Ecto neural progenitor cell (in vitro differentiated cells): Measurements from ENCODE around the gene PAX9.

Source experiments
- DNase-seq: peaks from one replicate; pipeline ENCODE4 v3.0.0-alpha.2; 2018; ENCODE audit warnings: low spot score

Gene PAX9

DNA sequence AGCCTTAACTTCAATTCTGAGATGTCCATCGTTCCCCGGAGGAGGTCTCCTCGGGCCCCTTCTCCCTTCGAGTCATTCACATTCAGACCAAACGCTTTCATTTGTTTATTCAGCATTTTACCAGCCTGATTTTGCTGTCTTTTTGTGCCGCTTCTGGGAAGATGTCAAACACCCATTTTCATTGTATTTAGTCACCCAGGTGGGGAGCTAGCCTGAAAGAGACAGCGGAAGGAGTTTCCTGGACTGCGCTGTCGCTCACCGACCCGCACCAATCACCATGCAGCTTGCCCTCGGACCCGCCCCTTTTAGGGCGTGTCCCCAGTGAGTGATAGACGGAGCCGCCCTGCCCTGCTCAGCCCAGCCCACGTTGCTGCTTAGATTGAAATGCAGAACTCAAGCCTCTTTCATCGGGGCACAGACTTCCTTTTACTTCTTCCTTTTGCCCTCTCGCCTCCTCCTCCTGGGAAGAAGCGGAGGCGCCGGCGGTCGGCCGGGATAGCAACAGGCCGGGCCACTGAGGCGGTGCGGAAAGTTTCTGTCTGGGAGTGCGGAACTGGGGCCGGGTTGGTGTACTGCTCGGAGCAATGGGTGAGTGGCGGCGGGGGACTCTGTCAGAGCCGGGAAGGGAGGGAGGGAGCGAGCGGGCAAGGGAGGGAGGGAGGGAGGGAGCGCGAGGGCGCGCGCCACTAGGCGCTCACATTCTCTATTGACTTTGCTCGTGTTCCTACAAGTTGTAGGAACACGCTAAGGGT lies at the start of gene PAX9:
PAX9 (plus strand) TSS at position 355 of the 752 bp plus-strand sequence; CDS start at position 585, 230 bp downstream.
- DNase-seq: peak; percentile 92

DNA sequence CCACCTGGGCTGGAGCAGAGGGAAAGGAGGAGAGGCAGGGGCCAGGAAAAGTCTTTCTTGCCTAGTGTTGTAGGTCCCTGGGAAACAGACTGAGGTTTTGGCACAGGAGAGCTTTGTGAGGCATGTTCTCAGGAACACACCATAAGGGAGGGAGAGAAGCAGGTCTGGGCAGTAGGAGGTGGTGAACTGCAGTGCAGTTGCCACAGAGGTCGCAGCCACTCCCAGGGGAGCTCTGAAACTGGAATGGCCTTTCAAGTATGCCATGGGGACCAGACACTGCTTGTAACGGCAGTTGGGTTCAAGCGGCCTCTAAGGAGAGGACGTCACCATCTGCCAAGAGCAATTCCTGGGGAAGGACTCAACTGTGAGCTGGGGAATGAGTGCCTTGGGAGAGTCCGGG lies 43.8 kb upstream of the PAX9 start:
- no peak for DNase-seq

DNA sequence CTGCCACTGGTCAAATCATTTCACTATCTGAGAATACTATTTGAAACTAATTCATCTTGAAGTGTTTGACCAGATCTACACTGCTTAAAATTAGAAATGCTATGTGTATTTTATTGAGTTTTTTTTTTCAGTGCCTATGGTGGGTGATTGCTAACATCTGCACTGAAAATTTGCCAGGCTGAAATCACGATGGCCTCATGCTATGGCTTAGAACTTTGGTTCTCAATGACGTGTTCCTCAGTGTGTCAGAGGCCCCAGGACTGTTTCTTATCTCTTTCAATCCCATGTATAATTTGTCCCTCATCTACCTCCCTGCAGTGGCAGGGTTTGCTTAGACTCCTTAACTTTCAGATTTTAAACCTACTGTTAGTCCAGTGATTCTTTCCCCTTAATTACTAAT lies 43.0 kb upstream of the PAX9 start:
- DNase-seq: no peak

DNA sequence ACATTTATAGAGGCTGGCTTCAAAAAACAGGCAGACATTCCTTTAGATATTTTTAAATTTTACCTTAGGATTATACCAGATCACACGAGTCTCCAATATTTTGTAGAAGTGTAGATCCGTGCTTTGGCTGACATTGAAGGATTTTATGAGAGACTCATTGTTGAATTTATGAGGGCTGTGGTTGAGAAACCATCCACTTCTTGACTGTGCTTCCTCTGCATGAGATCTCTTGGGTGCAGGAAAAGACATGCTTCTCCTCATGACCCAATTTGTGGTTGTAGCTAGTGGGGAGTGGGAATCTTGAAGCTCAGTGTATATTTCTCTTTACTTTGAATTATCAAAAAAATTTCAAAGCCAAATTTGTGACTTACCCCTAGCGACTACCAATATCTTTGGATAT lies 42.5 kb upstream of the PAX9 start:
- no peak for DNase-seq

DNA sequence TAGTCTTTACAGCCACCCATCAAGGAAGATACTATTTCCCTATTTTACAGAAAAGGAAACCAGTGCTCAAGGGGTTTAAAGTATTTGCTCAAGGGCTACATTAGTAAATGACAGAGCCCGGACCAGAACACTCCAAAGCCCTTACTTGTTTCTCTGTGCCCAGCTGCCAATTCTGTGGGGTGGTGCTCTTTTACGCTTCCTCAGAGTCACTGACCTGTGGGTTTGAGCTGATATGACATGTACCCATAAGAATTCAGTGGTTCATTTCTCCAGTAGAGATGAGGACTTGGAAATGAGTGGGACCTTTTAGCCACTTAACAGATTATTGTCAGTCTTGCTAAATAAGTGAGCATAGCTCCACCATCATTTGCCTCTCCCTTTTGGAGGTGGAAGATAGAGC lies 41.8 kb upstream of the PAX9 start:
- DNase-seq: no peak

DNA sequence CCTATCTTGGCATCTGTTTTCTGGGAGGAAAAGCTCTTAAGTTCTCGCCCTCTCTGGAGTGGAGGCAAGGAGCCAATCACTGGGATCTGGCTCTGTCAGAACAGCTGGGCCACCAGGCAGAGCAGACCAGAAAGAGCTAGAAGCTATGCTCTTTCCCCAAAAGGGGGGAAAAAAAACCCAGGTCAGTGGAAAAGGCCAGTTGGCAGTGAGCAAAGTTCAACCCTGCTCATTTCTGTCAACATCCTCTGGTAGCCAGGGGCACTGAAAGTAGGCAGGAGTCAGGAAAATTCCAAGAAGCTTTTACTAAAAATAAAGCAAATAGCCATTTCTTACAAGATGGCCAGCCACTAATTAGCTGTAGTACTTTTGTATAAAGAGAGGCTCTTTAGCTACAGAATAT lies 36.6 kb upstream of the PAX9 start:
- no peak for DNase-seq

DNA sequence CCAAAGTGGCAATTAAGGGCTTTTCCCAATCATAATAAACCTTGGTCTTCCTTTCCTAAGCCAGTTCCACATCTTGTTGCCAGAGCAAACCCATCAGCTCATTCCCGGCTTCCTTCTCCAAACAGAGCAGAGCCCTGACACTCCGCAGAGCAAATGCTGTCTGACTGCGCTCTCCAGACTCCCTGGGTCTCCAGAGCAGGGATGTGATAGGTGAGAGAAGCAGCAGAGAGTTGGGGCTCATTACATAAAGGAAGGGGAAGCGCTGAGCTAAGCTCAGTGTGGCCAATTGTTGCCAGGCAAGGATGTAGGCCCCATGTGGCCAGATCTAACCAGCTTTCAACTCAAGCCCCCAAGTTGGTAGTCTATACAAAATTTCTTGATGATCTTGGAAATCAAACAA lies 36.2 kb upstream of the PAX9 start:
- no peak for DNase-seq

DNA sequence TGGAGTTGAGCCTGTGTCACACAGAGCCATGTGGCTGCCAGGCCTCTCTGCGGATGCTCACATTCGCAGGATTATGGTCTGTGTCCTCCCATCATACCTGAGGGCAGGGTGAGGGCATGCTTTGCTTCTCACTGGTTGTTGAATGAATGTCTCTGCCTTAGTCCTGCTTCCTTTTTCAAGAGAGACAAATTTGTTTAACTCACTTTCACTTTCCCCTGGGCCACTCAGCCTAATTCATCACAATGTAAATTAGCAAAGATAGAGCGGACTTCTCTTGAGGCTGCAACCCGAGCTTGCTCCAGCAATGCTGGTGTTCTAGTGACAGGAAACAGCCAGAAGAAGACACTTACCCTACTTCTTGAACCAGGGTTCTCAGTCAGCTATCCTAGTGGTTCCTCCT lies 35.5 kb upstream of the PAX9 start:
- no peak for DNase-seq

DNA sequence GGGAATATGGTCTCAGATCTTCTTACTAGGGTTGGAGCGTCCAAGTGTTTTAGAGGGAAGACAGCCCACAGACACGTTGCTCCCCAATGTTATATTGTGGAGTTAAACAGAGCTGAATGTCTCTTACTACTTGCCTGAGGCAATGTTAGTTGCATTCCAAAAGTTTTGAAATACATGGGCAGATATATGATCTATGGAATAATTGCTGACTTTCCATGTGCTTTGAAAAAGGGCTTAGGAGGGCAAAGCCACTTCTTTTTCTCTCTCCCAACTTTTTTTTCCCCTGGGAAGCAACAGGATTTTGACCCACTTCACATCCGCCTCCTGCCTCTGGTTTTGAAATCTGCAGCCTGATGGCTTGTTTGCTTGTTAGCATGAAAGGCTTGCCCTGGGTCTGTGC lies 33.7 kb upstream of the PAX9 start:
- no peak for DNase-seq

DNA sequence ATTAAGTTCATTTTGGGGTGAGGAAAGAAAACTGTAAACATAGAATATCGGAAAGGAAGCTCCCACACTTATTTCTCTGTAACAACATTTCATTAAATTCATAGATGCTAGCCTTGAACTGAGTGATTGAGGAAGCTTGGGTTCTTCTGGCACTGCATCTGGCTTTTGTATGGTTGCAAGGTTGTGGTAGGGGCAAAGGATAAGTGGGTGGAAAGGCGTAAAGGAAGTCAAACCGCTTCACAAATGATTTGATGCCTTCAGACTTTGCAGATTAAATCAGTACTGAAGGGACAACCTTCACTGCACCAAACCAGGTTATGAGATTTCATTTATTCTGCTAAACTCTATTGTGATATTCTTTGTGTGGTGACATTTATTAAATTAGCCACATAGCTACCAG lies 28.1 kb upstream of the PAX9 start:
- no peak for DNase-seq

DNA sequence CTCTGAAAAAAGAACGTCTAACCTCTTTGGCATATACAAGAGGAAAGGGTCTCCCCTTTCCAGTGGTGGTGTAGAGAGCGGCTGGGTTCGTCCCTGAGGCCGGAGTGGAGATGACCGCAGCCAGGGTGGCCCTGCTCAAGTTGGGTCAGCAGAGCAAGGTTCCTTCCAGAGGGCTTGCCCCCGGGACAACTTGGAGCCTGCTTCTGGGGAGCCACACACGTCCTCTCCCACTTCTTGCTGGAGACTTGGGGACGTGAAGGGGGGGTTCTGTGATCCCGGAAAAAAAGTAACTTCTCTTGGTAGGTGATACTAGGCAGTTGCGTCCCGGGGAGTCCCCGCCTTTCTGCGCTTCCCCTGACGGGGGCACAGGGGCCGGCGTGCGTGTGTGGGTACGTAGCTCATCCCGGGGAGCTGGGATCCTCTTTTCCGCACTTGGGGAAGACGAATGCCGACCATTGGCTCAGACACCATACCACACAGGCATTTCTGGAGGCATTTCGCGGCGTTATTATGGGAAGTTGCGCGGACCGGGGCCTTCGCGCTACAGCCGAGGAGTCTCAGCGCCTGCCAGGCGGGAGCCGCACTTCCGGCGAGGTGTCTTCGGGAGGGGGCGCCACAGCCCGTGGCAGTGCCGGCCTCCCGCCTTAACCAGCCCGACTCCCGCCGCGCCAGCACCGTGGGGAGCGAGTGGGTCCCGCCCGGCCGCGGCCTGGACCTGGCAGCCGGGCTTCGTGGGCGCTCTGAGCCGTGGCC lies 14.8 kb upstream of the PAX9 start:
- peak; percentile 64 for DNase-seq

DNA sequence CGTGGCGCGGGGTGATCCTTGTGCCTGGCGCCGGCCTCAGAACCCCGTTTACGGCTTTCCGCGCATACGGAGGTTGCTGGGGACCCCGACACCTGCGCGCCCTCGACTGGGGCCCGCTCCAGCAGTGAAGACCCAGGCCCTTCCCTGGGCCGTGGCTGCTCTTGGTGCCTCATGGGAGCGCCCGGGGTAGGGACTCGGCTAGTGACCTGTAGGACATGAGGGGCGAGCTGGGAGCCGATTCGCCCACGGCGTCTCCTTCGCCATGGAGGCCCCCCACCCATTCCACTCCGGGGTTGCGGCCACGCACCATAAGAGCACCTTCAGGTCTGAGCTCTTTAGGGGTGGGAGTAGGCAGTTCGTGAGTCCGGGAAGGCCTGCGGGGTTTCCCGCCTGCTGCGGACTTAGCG lies 14.2 kb upstream of the PAX9 start:
- DNase-seq: no peak

DNA sequence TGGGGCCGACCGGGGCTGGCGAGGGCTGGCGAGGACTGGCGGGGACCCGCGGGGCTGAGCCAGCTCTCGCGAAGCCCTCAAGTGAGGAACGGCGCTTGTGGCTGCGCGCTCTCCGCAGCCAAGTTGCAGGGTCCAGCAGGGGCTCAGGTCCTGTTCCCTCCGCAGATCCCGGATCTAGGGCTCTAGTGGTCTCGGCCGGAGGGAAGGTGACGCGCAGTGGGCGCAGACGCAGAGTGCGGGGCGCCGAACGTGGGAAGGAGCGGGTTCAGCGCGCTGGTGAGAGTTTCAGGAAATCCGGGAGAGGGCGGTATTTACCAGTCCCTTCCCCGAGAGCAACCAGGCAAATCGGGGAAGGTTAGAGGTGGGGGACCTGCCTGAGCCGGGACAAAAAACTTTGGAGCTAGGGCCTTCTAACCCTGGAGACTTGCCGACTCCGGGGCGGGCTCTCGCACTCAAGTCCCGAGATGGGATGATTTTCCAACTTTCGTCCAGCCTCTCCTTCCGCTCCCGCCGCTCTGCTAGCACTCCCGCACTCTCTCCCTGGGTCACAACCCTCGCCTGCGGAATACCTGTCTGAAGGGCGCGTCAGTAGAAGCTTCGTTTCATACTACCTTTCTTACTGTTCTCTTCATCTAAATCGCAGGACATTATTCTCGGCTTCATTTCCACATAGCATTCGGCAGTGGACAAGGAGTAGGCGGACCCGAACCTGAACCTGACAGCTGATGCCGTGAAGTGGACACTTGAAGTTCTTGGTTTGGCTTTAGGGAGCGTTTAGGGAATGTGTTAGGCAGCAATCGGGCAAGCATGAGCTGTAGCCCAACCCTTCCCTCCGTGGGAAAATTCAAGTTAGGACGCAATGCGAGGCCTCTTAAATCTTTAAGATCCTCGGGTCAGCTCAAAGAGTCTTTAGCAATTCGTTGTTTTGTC lies 13.6 kb upstream of the PAX9 start:
- peak; percentile 83 for DNase-seq

DNA sequence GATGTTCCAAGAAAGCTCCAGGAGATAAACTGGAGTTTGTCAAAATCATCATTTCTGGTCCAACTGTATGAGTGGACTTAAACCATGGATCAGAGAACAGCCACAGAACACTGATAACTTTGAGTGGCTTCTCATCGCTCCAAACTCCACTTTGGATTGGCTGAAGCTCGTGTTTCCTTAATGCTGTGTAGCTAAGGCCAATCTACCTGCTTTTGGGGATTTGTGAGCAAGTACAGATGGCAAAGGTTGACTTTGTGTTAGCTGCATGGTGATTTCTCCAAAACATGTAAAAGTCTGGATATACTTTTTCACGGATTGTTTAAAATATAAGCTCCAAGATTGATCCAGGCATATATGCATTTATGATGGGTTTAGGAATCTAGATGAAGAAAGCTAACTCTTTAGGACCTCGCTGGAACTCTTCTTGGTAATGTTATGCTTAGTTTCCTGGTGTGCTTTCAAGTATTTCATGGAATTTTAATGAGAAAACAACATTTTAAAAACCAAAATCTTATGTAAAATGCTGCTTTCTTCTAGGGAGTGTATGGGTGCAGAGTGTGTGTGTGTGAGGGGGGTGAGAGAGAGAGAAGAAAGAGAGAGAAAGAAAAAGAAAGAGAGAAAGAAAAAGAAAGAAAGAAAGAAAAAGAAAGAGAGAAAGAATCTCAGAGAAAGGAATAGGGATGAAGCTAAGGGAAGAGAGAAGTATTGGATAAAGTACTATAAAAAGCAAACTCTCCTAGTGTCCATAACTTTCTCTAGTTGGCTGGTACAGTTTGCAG lies 11.6 kb upstream of the PAX9 start:
- no peak for DNase-seq

DNA sequence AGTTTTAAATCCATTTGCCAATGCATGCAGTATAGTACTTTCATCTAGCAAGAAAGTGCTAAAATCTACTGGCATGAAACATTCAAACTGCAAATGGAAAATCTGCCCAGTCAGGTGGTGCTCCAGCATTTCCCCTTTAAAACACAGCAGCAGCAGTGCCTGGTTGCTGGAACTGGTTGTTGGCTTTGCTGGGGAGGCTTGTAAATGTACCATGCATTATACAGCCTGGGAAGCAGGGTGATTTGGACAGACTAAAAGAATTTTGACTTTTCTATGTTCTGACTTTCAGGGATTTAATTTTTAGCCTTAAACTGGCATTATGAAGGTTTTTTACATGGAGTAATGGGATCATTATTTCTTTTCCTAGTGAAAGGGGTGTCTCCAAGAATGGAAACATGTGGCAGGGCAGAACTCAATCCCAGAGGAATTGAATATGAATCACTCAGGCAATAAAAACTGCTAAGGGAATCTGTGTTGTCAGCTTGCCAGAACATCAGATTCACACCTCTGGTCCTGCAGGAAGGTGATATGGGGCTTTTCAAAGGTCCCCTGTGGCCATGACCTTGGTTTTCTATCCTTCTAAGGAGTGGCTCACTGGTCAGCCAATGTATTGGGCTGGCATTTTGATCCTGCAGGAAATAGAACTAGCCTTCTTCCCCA lies 9.0 kb upstream of the PAX9 start:
- DNase-seq: no peak

DNA sequence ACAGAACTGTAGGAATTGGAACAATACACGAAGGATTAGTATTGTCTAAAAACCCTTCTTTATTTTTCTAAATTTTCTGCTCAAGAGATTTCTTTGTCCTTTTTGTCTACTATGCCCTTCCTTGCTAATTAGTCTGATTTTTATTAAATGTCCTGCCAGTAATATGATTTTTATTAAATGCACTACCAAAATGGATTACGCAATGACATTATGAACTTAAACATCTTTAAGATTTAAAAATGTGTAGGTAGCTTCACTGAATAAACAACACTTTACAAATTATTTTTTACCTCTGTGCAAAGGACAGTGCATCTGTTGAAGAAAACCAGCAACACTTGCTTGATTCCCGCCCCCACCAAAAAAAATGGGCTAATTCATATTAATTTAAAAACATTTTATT lies 8.2 kb upstream of the PAX9 start:
- DNase-seq: no peak

DNA sequence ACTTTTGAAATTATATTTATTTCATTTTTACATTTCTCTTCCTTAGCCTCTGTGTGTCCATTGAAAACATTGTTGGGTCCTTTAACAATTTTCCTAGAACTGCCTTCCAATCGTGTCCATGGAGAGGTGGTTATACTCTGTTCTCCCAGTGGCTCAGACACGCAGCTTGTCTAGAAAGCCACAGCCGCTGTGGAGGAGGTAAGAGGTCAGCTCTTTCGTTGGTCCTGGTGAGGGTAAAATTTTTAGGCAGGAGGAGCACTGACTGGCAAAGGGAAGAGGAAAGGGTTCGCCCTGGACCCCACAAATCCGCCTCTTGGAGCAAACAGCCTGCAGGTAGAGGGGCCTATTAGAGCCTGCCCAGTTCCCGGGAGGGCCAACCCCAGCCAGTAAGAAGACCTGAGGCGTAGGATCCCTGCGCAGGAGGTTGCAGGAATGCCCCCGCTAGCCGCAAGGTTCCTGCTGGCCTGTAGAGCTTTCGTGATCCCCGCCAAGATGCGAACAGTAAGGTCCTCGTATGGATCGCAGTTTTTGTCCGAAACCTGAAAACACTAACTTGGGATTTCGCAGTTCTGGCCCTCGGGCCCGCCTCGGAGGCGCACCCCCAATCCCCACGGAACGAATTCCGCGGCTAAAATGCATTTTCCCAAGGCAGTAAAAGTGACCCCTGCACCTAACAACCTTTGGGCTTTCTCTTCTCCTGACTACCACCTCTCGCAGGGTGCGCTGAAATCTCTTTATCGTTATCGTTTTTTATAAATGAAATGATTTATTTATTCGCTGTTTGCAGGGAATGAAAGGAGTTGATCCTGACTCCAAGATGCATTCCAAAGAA lies 7.5 kb upstream of the PAX9 start:
- DNase-seq: peak; percentile 60

DNA sequence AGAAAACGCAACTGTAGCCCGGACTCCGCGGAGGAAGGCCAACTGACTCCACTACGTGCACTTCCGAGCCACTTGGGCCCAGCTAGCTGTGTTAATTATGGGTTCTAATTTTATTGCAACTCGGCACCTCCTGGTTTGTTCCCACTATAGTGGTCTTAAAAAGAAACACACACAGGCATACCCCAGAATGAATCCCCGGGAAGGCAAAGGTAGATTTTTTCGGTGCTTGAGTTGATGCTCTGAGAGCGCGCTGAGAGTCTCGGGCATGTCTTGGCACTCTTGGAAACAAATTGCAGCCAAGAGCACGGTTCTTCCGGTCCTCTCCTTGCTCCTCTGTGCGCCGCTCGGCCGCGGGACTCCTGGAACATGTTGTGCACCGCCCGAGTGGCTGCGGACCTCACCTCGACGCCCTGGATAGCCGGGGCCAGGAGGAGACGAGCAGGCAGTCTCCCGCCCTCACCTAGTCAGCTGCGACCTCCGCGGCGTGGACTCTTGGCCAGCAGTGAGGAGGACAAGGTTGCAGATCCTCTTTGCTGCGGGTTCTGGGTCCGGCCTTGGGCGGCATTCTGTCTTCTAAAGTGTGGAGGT lies 6.8 kb upstream of the PAX9 start:
- no peak for DNase-seq

DNA sequence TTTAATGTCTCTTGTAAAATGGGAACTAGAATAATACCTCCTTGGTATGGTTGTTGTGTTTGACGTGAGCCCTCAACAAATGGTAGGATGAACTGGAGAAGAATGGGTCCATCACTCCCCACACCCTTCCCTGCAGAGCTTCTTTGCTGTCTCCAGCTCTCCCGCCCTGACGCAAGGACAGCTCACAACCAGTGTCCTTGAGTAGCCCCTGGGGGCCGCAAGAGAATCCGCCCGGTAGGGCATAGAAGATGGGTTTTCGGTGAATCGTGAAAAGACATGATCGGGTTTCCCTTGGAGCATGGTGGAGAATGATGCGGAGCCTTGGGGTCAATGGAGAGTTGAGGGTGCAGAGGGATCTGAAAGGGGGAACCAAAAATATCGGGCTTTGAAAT lies 6.1 kb upstream of the PAX9 start:
- no peak for DNase-seq
